HCT116 (cell line): Measurements from ENCODE around the gene LCN2. TPM values are rescaled to one million over a fixed set of nuclear protein-coding genes. Genes with fewer than 3 reads are reported as not detected.

Experiments used
- ATAC-seq: fragments of 200-7000 bp; cut with Tn5 transposase; 2 replicates; pipeline ENCODE4 v1.9.1; 2020; ENCODE audit warnings: mild to moderate bottlenecking, moderate library complexity
- BruUV-seq: library from RNA; stranded (reverse); fragments of 400-500 nt; replicated peaks from 2 replicates; lab custom pipeline; 2021; lab: Mats Ljungman, UMichigan
- CTCF ChIA-PET: fragments of 300-600 bp; sonication (Branson Sonifier 250); formaldehyde crosslinking; loops from one replicate; lab custom pipeline; 2021; ENCODE audit warnings: antibody characterized with exemption; lab: Charles Lee
- POLR2A ChIA-PET: fragments of 300-600, 350-600 bp; sonication (Branson Sonifier 250); formaldehyde crosslinking; loops from one replicate; lab custom pipeline; 2021; ENCODE audit warnings: antibody characterized with exemption; lab: Charles Lee
- RAD21 ChIA-PET, 2 experiments: fragments of 300-600 bp; sonication (Branson Sonifier 250); formaldehyde crosslinking; loops; one replicate each; lab custom pipeline; 2023; ENCODE audit warnings: low total read pairs in 2 of 2; ENCODE audit not compliant: uncharacterized antibody in 2 of 2, unreplicated experiment in 2 of 2, low non-redundant PET in 1 of 2; lab: Charles Lee
- DNase-seq: peaks from one replicate; pipeline ENCODE4 v3.0.0-alpha.2; 2010; ENCODE audit warnings: low read depth, low spot score
- H2AFZ ChIP-seq: fragments of 200-600 bp; shearing (Covaris generic), sonication (generic); 2 replicates; pipeline ENCODE4 v1.6.1; 2017; ENCODE audit warnings: low read depth, mixed run types, mixed read lengths, antibody characterized with exemption, low read length; ENCODE audit not compliant: poor library complexity, severe bottlenecking
- H3K27ac ChIP-seq: 2 replicates; pipeline ENCODE4 v1.5.1; 2012; ENCODE audit warnings: low read depth, low read length
- H3K27me3 ChIP-seq: fragments of 200-600 bp; sonication (generic); 2 replicates; pipeline ENCODE4 v1.6.1; 2016; ENCODE audit warnings: mixed run types, low read length, mixed read lengths; ENCODE audit not compliant: insufficient read depth
- H3K36me3 ChIP-seq, 2 experiments: fragments of 200-500 bp in 1 of 2; fragments of 200-600 bp in 1 of 2; sonication (Bioruptor generic) in 1 of 2; sonication (generic) in 1 of 2; 2 replicates each; pipeline versions ENCODE4 v1.5.1 to v1.6.1; 2014 to 2016; ENCODE audit warnings: low read length in 2 of 2, inconsistent platforms in 1 of 2, mixed read lengths in 1 of 2, mixed run types in 1 of 2; ENCODE audit not compliant: insufficient read depth in 2 of 2, control insufficient read depth in 1 of 2
- H3K4me1 ChIP-seq, 2 experiments: fragments of 200-600 bp in 1 of 2; sonication (generic) in 1 of 2; 2 replicates each; pipeline versions ENCODE4 v1.5.1 to v1.6.1; 2012 to 2017; ENCODE audit warnings: low read length in 2 of 2, inconsistent platforms in 1 of 2, mild to moderate bottlenecking in 1 of 2, mixed read lengths in 1 of 2, mixed run types in 1 of 2, moderate library complexity in 1 of 2; ENCODE audit not compliant: insufficient read depth in 2 of 2, control insufficient read depth in 1 of 2
- H3K4me2 ChIP-seq: fragments of 200-600 bp; sonication (generic); 2 replicates; pipeline ENCODE4 v1.6.1; 2017; ENCODE audit warnings: mixed run types, low read length, mixed read lengths
- H3K4me3 ChIP-seq, 2 experiments: fragments of 200-600 bp in 1 of 2; sonication (generic) in 1 of 2; replicated peaks in 1 of 2; 2 replicates each; pipeline ENCODE4 v1.5.1; 2011 to 2016; ENCODE audit warnings: low read length in 2 of 2, control low read depth in 1 of 2, low read depth in 1 of 2, mild to moderate bottlenecking in 1 of 2, mixed read lengths in 1 of 2, mixed run types in 1 of 2
- H3K79me2 ChIP-seq: fragments of 200-600 bp; sonication (generic); 2 replicates; pipeline ENCODE4 v1.6.1; 2017; ENCODE audit warnings: mild to moderate bottlenecking, mixed run types, low read length, moderate library complexity, mixed read lengths; ENCODE audit not compliant: insufficient read depth
- H3K9ac ChIP-seq: fragments of 200-600 bp; sonication (generic); 2 replicates; pipeline ENCODE4 v1.6.1; 2016; ENCODE audit warnings: low read length, mixed read lengths
- H3K9me2 ChIP-seq: fragments of 200-600 bp; sonication (generic), shearing (Covaris generic); 2 replicates; pipeline ENCODE4 v1.6.1; 2017; ENCODE audit warnings: mixed run types, mild to moderate bottlenecking, moderate library complexity; ENCODE audit not compliant: insufficient read depth
- H3K9me3 ChIP-seq, 2 experiments: fragments of 200-500 bp in 1 of 2; fragments of 200-600 bp in 1 of 2; sonication (Bioruptor generic) in 1 of 2; sonication (generic) in 1 of 2; 2 replicates each; pipeline ENCODE4 v1.6.1; 2014 to 2017; ENCODE audit warnings: low read length in 2 of 2, mixed read lengths in 2 of 2, inconsistent platforms in 1 of 2, low read depth in 1 of 2, mild to moderate bottlenecking in 1 of 2, mixed run types in 1 of 2, moderate library complexity in 1 of 2; ENCODE audit not compliant: control insufficient read depth in 1 of 2, insufficient read depth in 1 of 2
- H4K20me1 ChIP-seq: fragments of 200-600 bp; sonication (generic), shearing (Covaris generic); 2 replicates; pipeline ENCODE4 v1.6.1; 2017; ENCODE audit warnings: mixed run types, mild to moderate bottlenecking, moderate library complexity; ENCODE audit not compliant: insufficient read depth
- CTCF ChIP-seq, 3 experiments: fragments of 200-600 bp in 1 of 3; sonication (generic) in 1 of 3; IDR thresholded peaks in 2 of 3; conservative IDR thresholded peaks in 1 of 3; 2 replicates each; pipeline ENCODE4 v1.5.1; 2012 to 2017; ENCODE audit warnings: low read depth in 2 of 3, low read length in 2 of 3, antibody characterized with exemption in 1 of 3, borderline replicate concordance in 1 of 3, control low read depth in 1 of 3, mild to moderate bottlenecking in 1 of 3, mixed read lengths in 1 of 3, mixed run types in 1 of 3, moderate library complexity in 1 of 3; ENCODE audit not compliant: insufficient read depth in 1 of 3
- ELF1 ChIP-seq: IDR thresholded peaks from 2 replicates; pipeline ENCODE4 v1.6.1; 2012; ENCODE audit warnings: low read depth, borderline replicate concordance
- EZH2 ChIP-seq: fragments of 200-600 bp; sonication (generic); IDR thresholded peaks from 2 replicates; pipeline ENCODE4 v1.6.1; 2017; ENCODE audit warnings: antibody characterized with exemption, mixed run types
- POLR2AphosphoS5 ChIP-seq: IDR thresholded peaks from 2 replicates; pipeline ENCODE4 v1.6.1; 2011; ENCODE audit warnings: mild to moderate bottlenecking, low read depth, low read length, moderate library complexity
- REST ChIP-seq: IDR thresholded peaks from 2 replicates; pipeline ENCODE4 v1.6.1; 2012; ENCODE audit warnings: low read depth
- SIN3A ChIP-seq: IDR thresholded peaks from 2 replicates; pipeline ENCODE4 v1.6.1; 2012; ENCODE audit warnings: low read depth
- TCF7L2 ChIP-seq: IDR thresholded peaks from 2 replicates; pipeline ENCODE4 v1.7.0; 2011; ENCODE audit warnings: borderline replicate concordance, inconsistent platforms; ENCODE audit not compliant: insufficient read depth, insufficient read length; ENCODE audit errors: extremely low read depth
- YY1 ChIP-seq: IDR thresholded peaks from 2 replicates; pipeline ENCODE4 v1.6.1; 2011; ENCODE audit warnings: low read length, low read depth, moderate library complexity, mild to moderate bottlenecking; ENCODE audit not compliant: insufficient replicate concordance; ENCODE audit errors: extremely low read depth
- ZFX ChIP-seq: fragments of 450-650 bp; IDR thresholded peaks from 2 replicates; pipeline ENCODE4 v1.6.1; 2017
- ZNF274 ChIP-seq: fragments of 200-500 bp; sonication (Bioruptor generic); IDR thresholded peaks from 2 replicates; pipeline ENCODE4 v1.6.1; 2014; ENCODE audit warnings: mild to moderate bottlenecking, low read depth, low read length, inconsistent platforms
- intact Hi-C: fragments of 100-400 bp; cut with micrococcal nuclease; formaldehyde crosslinking; loops from 2 replicates; pipeline ENCODE4 v1.10.0; 2022
- total RNA-seq: library from RNA; stranded (reverse); gene quantifications from one replicate; pipeline ENCODE4 v1.2.1, GENCODE V29; 2021; ENCODE audit not compliant: unreplicated experiment
- TF ChIP-seq, protein P1 (sequence below): IDR thresholded peaks from 2 replicates; pipeline ENCODE4 v1.6.1; 2012

The LCN2 gene
- total RNA-seq, 1 experiment from 2014 or later, result 9.2 TPM

DNA sequence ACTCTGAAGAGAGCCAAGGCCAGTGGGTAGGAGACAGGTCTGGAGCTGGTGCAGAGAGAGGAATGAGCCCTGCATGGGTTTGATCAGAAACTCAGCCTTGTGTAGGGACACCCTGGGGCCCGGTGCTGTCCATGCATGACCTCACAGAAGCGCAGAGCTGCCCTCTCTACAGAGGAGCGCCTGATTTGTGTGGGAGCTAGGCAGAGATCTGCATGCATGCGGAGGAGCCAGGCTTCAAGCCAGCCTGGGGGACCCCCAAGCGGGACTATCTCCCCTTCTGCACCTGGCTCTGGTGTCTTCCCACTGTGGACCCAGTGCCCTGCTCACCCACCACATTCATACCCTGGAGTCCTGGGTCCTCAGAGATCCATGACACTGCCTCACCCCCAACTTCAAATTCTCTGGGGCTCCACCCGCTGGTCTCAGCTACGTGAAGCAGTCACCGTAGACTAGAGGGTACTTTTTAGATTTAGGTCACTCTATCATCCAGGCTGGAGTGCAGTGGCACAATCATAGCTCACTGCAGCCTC lies 2.6 kb upstream of the LCN2 start:
- DNase-seq (no peak), ATAC-seq (no peak)
- Histone ChIP-seq H3K9me3 (no peaks in the 10 kb centered on the region), H2AFZ (no peak overlapping the region), H4K20me1 (no peaks in the 10 kb centered on the region), H3K4me3 (no peak overlapping the region), H3K27ac (no peak overlapping the region), H3K27me3 (no peaks in the 10 kb centered on the region), H3K9ac (no peak overlapping the region), H3K4me1 (peaks cover 10 to 33% of the 10 kb centered on the region in 2 experiments), H3K79me2 (no peaks in the 10 kb centered on the region), H3K36me3 (no peaks in the 10 kb centered on the region), H3K9me2 (no peaks in the 10 kb centered on the region), H3K4me2 (no peak overlapping the region)
- TF ChIP-seq POLR2AphosphoS5 (no peak), TCF7L2 (no peak), SIN3A (no peak), REST (no peak), ZNF274 (no peak), ZFX (no peak), CTCF (IDR thresholded peaks at IDR 0.05 in 2 of 3, conservative IDR thresholded peaks at IDR 0.05 in 1 of 3; ENCODE audit: borderline replicate concordance in 1 of 3, insufficient read depth in 1 of 3, low read depth in 2 of 3, low read length in 2 of 3) (no peak), EZH2 (no peak), ELF1 (no peak), YY1 (no peak)
- TF ChIP-seq, protein P1, sequence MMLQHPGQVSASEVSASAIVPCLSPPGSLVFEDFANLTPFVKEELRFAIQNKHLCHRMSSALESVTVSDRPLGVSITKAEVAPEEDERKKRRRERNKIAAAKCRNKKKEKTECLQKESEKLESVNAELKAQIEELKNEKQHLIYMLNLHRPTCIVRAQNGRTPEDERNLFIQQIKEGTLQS, result no peak
- ChIA-PET POLR2A (no interaction called here), CTCF (no interaction called here), RAD21 (no interaction called here)
- no TSS peak for BruUV-seq
- intact Hi-C loops, result no loop called here
